NT2/D1 (cell line): ENCODE results near the gene COL8A1.

Source experiments
- SUZ12 ChIP-seq: IDR thresholded peaks from 2 replicates; pipeline ENCODE4 v1.6.1; 2011; ENCODE audit not compliant: insufficient read length, insufficient read depth; ENCODE audit errors: extremely low read depth
- YY1 ChIP-seq: IDR thresholded peaks from 2 replicates; pipeline ENCODE4 v1.6.1; 2011; ENCODE audit not compliant: insufficient read length, insufficient read depth
- ZNF274 ChIP-seq: IDR thresholded peaks from 2 replicates; pipeline ENCODE4 v1.6.1; 2011; ENCODE audit warnings: mild to moderate bottlenecking, low read depth, low read length

DNA sequence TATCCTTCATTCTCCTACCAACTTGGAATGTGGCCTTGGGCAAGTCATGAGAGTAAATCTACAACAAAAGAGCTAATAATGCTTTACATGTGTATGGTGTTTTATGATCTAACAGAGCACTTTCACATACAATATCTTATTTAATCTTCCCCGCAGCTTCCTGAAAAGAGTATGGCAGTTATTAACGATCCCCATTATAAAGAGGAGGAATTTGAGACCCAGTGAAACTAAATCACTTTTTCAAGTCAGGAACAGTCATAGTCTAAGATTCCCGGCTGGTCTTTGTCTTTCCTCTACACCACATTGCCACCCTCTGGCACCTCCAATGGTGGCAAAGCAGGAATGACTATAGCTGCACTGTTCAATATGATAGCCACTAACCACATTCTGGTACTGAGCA lies 109.5 kb downstream of the COL8A1 start:
- no peak for TF ChIP-seq SUZ12
- no peak for TF ChIP-seq YY1
- TF ChIP-seq ZNF274: no peak
